HepG2 (cell line): Measurements from ENCODE around the gene GIPC1. TPM values are rescaled to one million over a fixed set of nuclear protein-coding genes. Genes with fewer than 3 reads are reported as not detected.

Source experiments
- ADNP ChIP-seq: sonication (generic); formaldehyde crosslinking; IDR thresholded peaks from 2 replicates; pipeline ENCODE4 v1.4.0; 2020; ENCODE audit warnings: missing genetic modification reagents
- DR1 ChIP-seq: sonication (generic); formaldehyde crosslinking; IDR thresholded peaks from 2 replicates; pipeline ENCODE4 v1.8.0; 2021; ENCODE audit warnings: mild to moderate bottlenecking, missing genetic modification reagents, inconsistent platforms
- HMG20B ChIP-seq: conservative IDR thresholded peaks from 2 replicates; pipeline ENCODE4 v1.6.1; 2016; ENCODE audit warnings: missing genetic modification reagents, missing compliant biosample characterization
- HNRNPL ChIP-seq: fragments of 200-400 bp; formaldehyde crosslinking; IDR thresholded peaks from 2 replicates; pipeline ENCODE4 v1.6.1; 2017; ENCODE audit warnings: mild to moderate bottlenecking, low read depth, low read length
- NKX3-1 ChIP-seq: sonication (generic); formaldehyde crosslinking; IDR thresholded peaks from 2 replicates; pipeline ENCODE4 v1.5.0; 2020; ENCODE audit warnings: missing genetic modification reagents
- REPIN1 ChIP-seq: sonication (generic); formaldehyde crosslinking; IDR thresholded peaks from 2 replicates; pipeline ENCODE4 v1.8.0; 2022; ENCODE audit warnings: missing genetic modification reagents, low read depth, mild to moderate bottlenecking, borderline replicate concordance
- SMARCE1 ChIP-seq: fragments of 450-650 bp; IDR thresholded peaks from 2 replicates; pipeline ENCODE4 v1.6.1; 2017; ENCODE audit warnings: borderline replicate concordance
- TBP ChIP-seq: sonication (generic); formaldehyde crosslinking; IDR thresholded peaks from 2 replicates; pipeline ENCODE4 v1.5.0; 2020; ENCODE audit warnings: missing genetic modification reagents
- YEATS2 ChIP-seq: sonication (generic); formaldehyde crosslinking; IDR thresholded peaks from 2 replicates; pipeline ENCODE4 v1.4.0; 2020; ENCODE audit warnings: missing genetic modification reagents, borderline replicate concordance
- ZNF577 ChIP-seq: sonication (generic); formaldehyde crosslinking; IDR thresholded peaks from 2 replicates; pipeline ENCODE4 v1.4.0; 2020; ENCODE audit warnings: mild to moderate bottlenecking, low read depth, missing genetic modification reagents, borderline replicate concordance
- ZNF775 ChIP-seq: sonication (generic); formaldehyde crosslinking; IDR thresholded peaks from 2 replicates; pipeline ENCODE4 v1.4.0; 2020; ENCODE audit warnings: missing genetic modification reagents, mild to moderate bottlenecking, moderate library complexity, borderline replicate concordance
- polyA plus RNA-seq, 8 experiments: library from polyadenylated mRNA; depleted of rRNA in 3 of 8; stranded (reverse) in 7 of 8; unstranded in 1 of 8; fragments of >200 nt; fragmentation: Illumina TruSeq in 4 of 8; extraction: Trizol in 4 of 8; gene quantifications; 2 replicates each; pipeline versions ENCODE4 v1.2.1 to v1.2.3, GENCODE V29; 2011 to 2016; ENCODE audit warnings: low read depth in 4 of 8, missing spikeins in 1 of 8, mixed read lengths in 1 of 8; ENCODE audit not compliant: insufficient read depth in 1 of 8
- total RNA-seq, 5 experiments: library from RNA; depleted of rRNA; stranded (reverse); fragments of >200 nt; fragmentation: Illumina TruSeq; extraction: Trizol; gene quantifications; 2 replicates each; pipeline ENCODE4 v1.2.3, GENCODE V29; 2016; ENCODE audit warnings: low read depth in 1 of 5
- TF ChIP-seq, protein P1 (sequence below): sonication (generic); formaldehyde crosslinking; IDR thresholded peaks from 2 replicates; pipeline ENCODE4 v1.5.0; 2020; ENCODE audit warnings: mild to moderate bottlenecking, missing genetic modification reagents, borderline replicate concordance
- TF ChIP-seq, protein P2 (sequence below): sonication (generic); formaldehyde crosslinking; IDR thresholded peaks from 2 replicates; pipeline ENCODE4 v1.5.0; 2020; ENCODE audit warnings: missing genetic modification reagents
- TF ChIP-seq, protein P3 (sequence below): sonication (generic); formaldehyde crosslinking; IDR thresholded peaks from 2 replicates; pipeline ENCODE4 v1.5.1; 2020; ENCODE audit warnings: mild to moderate bottlenecking, missing genetic modification reagents, moderate library complexity
- TF ChIP-seq, protein P4 (sequence below): sonication (generic); formaldehyde crosslinking; IDR thresholded peaks from 2 replicates; pipeline ENCODE4 v1.5.0; 2020; ENCODE audit warnings: missing genetic modification reagents

The GIPC1 gene
- total and polyA plus RNA-seq, 2 of the 13 experiments (the other 11 are each of a cell fraction or from before 2014, with no cell fraction given) = 27.1 to 48.1 TPM

DNA sequence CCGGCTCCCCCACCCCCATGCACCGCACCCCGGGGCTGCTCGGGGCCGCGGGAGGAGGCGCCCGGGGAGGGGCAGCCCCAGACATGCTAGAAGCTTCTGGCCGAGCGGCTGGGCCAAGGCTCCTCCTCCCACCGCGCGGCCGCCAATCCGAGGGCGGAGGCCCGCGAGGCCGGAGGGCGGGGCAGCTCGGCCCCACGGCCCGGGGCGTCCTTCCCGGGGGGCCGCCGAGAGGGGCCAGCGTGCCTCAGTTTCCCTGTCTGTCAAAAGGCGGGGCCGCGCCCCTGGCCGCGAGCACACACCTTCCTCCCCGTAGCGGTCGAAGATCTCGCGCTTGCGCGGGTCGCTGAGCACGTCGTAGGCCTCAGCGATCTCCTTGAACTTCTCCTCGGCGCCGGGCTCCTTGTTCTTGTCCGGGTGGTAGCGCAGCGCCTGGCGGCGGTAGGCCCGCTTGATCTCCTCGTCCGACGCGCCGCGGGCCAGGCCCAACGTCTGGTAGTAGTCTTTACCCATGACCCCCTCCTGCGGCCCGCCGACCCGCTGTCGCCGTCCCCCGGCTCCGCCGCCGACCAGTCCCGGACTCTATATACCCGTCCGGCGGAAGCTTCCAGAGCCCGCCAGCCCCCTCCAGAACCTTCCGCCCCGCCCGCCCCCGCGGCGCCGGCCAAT, 22.0 kb upstream of the GIPC1 start, which contains the start of gene DNAJB1 (continued):
- TF ChIP-seq, protein P1, sequence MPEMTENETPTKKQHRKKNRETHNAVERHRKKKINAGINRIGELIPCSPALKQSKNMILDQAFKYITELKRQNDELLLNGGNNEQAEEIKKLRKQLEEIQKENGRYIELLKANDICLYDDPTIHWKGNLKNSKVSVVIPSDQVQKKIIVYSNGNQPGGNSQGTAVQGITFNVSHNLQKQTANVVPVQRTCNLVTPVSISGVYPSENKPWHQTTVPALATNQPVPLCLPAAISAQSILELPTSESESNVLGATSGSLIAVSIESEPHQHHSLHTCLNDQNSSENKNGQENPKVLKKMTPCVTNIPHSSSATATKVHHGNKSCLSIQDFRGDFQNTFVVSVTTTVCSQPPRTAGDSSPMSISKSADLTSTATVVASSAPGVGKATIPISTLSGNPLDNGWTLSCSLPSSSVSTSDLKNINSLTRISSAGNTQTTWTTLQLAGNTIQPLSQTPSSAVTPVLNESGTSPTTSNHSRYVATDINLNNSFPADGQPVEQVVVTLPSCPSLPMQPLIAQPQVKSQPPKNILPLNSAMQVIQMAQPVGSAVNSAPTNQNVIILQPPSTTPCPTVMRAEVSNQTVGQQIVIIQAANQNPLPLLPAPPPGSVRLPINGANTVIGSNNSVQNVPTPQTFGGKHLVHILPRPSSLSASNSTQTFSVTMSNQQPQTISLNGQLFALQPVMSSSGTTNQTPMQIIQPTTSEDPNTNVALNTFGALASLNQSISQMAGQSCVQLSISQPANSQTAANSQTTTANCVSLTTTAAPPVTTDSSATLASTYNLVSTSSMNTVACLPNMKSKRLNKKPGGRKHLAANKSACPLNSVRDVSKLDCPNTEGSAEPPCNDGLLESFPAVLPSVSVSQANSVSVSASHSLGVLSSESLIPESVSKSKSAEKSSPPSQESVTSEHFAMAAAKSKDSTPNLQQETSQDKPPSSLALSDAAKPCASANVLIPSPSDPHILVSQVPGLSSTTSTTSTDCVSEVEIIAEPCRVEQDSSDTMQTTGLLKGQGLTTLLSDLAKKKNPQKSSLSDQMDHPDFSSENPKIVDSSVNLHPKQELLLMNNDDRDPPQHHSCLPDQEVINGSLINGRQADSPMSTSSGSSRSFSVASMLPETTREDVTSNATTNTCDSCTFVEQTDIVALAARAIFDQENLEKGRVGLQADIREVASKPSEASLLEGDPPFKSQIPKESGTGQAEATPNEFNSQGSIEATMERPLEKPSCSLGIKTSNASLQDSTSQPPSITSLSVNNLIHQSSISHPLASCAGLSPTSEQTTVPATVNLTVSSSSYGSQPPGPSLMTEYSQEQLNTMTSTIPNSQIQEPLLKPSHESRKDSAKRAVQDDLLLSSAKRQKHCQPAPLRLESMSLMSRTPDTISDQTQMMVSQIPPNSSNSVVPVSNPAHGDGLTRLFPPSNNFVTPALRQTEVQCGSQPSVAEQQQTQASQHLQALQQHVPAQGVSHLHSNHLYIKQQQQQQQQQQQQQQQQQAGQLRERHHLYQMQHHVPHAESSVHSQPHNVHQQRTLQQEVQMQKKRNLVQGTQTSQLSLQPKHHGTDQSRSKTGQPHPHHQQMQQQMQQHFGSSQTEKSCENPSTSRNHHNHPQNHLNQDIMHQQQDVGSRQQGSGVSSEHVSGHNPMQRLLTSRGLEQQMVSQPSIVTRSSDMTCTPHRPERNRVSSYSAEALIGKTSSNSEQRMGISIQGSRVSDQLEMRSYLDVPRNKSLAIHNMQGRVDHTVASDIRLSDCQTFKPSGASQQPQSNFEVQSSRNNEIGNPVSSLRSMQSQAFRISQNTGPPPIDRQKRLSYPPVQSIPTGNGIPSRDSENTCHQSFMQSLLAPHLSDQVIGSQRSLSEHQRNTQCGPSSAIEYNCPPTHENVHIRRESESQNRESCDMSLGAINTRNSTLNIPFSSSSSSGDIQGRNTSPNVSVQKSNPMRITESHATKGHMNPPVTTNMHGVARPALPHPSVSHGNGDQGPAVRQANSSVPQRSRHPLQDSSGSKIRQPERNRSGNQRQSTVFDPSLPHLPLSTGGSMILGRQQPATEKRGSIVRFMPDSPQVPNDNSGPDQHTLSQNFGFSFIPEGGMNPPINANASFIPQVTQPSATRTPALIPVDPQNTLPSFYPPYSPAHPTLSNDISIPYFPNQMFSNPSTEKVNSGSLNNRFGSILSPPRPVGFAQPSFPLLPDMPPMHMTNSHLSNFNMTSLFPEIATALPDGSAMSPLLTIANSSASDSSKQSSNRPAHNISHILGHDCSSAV = 0 out of 2 replicates have a peak, but pooled peaks have one; percentile 24
- TF ChIP-seq NKX3-1 (CRISPR knock-in tag) (peak; percentile 82), SMARCE1 (no peak), ZNF577 (CRISPR knock-in tag) (0 out of 2 replicates have a peak, but pooled peaks have one; percentile 39), HMG20B (CRISPR knock-in tag) (0 out of 2 replicates have a peak, but pooled peaks have one; percentile 12), REPIN1 (0 out of 2 replicates have a peak, but pooled peaks have one; percentile 50), HNRNPL (no peak; the same call in 1 of the 2 replicates), TBP (CRISPR knock-in tag) (0 out of 2 replicates have a peak, but pooled peaks have one; percentile 20), ADNP (CRISPR knock-in tag) (0 out of 2 replicates have a peak, but pooled peaks have one; percentile 51), ZNF775 (CRISPR knock-in tag) (no peak), DR1 (CRISPR knock-in tag) (peak; percentile 77; the same call in 1 of the 2 replicates), YEATS2 (CRISPR knock-in tag) (0 out of 2 replicates have a peak, but pooled peaks have one; percentile 20)
- TF ChIP-seq, protein P2, sequence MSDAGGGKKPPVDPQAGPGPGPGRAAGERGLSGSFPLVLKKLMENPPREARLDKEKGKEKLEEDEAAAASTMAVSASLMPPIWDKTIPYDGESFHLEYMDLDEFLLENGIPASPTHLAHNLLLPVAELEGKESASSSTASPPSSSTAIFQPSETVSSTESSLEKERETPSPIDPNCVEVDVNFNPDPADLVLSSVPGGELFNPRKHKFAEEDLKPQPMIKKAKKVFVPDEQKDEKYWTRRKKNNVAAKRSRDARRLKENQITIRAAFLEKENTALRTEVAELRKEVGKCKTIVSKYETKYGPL = peak; percentile 64; the same call in 1 of the 2 replicates
- TF ChIP-seq, protein P3, sequence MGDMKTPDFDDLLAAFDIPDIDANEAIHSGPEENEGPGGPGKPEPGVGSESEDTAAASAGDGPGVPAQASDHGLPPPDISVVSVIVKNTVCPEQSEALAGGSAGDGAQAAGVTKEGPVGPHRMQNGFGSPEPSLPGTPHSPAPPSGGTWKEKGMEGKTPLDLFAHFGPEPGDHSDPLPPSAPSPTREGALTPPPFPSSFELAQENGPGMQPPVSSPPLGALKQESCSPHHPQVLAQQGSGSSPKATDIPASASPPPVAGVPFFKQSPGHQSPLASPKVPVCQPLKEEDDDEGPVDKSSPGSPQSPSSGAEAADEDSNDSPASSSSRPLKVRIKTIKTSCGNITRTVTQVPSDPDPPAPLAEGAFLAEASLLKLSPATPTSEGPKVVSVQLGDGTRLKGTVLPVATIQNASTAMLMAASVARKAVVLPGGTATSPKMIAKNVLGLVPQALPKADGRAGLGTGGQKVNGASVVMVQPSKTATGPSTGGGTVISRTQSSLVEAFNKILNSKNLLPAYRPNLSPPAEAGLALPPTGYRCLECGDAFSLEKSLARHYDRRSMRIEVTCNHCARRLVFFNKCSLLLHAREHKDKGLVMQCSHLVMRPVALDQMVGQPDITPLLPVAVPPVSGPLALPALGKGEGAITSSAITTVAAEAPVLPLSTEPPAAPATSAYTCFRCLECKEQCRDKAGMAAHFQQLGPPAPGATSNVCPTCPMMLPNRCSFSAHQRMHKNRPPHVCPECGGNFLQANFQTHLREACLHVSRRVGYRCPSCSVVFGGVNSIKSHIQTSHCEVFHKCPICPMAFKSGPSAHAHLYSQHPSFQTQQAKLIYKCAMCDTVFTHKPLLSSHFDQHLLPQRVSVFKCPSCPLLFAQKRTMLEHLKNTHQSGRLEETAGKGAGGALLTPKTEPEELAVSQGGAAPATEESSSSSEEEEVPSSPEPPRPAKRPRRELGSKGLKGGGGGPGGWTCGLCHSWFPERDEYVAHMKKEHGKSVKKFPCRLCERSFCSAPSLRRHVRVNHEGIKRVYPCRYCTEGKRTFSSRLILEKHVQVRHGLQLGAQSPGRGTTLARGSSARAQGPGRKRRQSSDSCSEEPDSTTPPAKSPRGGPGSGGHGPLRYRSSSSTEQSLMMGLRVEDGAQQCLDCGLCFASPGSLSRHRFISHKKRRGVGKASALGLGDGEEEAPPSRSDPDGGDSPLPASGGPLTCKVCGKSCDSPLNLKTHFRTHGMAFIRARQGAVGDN (CRISPR knock-in tag) = peak; percentile 77
- TF ChIP-seq, protein P4, sequence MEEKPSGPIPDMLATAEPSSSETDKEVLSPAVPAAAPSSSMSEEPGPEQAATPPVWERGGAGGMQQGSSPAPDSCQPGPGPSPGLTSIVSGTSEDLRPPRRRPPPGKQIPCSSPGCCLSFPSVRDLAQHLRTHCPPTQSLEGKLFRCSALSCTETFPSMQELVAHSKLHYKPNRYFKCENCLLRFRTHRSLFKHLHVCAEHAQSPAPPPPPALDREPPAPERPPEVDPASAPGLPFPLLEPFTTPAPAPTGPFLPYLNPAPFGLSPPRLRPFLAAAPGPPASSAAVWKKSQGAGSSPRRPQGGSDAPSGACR (CRISPR knock-in tag) = no peak
